ENCODE data around the gene ANTXRL. TPM values are rescaled to one million over a fixed set of nuclear protein-coding genes. Genes with fewer than 3 reads are reported as not detected.

The ANTXRL gene
- polyA plus RNA-seq, 1 of the 3 experiments (the other 2 are of a cell fraction): not detected

DNA sequence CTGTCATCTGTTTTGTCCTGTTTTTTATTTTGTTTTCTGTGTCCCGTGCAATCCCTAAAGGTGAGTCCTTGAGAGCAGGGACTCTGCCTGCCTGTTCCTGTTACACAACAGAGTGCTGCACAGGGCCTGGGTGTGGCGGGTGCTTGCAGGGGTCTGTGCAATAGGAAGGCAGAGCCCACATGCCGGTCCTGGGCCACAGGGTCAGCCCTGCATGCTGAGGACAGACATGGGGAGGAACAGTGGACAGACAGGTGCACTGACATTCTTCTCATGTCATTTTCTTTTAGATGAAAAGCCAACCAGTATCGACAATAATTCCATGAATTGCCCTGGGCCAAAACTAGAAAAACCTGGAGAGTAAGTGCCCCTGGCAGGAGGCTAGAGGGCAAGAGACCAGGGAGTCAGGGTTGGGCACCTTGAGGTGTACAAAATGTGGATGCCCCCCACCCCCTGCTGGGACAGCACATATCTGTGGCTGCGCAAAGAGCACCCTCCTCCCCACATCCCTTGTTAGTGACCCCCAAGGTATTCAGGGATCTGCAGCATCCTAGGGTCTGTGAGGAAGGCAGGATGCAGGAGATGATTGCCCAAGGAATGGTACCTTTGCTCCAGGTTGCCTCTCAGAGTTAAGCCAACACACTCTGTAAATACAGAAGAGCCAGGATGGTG lies 19.9 kb downstream of the ANTXRL start:
- no peak for DNase-seq
- CTCF ChIA-PET: no interaction called here
- WGBS (ENCODE audit: low lambda C conversion rate): 69% methylated on average over 5 of the region's 5 CpGs

DNA sequence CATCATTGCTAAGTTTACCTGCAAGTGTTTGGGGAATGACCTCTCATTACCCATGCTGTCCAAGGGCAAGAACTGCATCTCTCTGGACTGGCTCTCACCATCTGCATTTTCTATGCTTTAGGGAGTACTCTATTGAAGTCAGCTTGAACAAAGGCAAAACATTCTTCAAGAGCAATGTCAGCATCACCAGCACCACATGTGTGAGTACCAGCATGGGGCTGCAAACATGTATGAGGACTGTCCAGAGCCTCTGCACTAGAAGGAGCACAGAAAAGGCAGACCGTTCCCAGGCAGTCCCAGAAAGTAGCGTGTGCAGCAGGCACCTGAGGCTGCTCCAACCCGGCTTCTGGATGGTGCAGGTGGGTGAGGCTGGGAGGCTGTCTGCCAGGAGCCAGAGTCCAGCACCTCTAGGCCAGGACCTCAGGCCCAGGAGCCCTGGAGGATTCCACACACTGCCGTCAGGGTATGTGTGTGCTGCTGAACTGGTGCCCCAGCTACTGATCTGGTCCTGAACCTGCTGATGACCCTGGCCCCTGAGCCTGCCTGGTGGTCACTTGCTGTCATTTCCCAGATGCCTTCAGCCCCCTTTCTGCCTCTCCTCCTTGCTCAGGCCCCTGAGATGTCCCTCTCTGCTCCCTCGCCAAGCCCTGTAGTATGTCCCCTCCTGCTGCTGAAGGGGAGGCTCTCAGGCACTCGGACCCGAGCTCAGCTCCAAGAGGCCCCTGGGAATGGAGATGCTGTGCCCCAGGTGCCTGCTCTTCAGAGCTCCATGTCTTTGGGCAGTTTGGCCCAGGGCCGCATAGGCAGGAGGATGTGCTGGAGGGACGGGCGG lies 20.7 kb downstream of the ANTXRL start:
- WGBS (ENCODE audit: low lambda C conversion rate): 75% methylated on average over 6 of the region's 10 CpGs

More for the DNA sequence above, 19.9 kb downstream of the ANTXRL start:
- H2AFZ ChIP-seq (ENCODE audit: low read depth): no peak overlapping the region
- H3K4me3 ChIP-seq (ENCODE audit: low read depth in 2 of 2, low read length in 1 of 2): no peak overlapping the region
- no peaks in the 10 kb centered on the region for H3K79me2 ChIP-seq (ENCODE audit: insufficient read depth)
- H3K9me3 ChIP-seq: no peaks in the 10 kb centered on the region
- H3K9ac ChIP-seq: no peak overlapping the region
- POLR2A ChIA-PET: no interaction called here
- TF ChIP-seq MXI1 (IDR thresholded peaks at IDR 0.05; ENCODE audit: low read depth, low read length) (no peak), RXRA (IDR thresholded peaks at IDR 0.05; ENCODE audit: borderline replicate concordance, low read depth) (no peak), NRF1 (IDR thresholded peaks at IDR 0.05; ENCODE audit: low read depth, low read length) (no peak), RCOR1 (IDR thresholded peaks at IDR 0.05; ENCODE audit: low read length) (no peak), NFIC (IDR thresholded peaks at IDR 0.05; ENCODE audit: borderline replicate concordance) (no peak)
- TF ChIP-seq, protein P1, sequence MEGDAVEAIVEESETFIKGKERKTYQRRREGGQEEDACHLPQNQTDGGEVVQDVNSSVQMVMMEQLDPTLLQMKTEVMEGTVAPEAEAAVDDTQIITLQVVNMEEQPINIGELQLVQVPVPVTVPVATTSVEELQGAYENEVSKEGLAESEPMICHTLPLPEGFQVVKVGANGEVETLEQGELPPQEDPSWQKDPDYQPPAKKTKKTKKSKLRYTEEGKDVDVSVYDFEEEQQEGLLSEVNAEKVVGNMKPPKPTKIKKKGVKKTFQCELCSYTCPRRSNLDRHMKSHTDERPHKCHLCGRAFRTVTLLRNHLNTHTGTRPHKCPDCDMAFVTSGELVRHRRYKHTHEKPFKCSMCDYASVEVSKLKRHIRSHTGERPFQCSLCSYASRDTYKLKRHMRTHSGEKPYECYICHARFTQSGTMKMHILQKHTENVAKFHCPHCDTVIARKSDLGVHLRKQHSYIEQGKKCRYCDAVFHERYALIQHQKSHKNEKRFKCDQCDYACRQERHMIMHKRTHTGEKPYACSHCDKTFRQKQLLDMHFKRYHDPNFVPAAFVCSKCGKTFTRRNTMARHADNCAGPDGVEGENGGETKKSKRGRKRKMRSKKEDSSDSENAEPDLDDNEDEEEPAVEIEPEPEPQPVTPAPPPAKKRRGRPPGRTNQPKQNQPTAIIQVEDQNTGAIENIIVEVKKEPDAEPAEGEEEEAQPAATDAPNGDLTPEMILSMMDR (IDR thresholded peaks at IDR 0.05): no peak
- no peak overlapping the region for H3K27ac ChIP-seq (ENCODE audit: low read depth in 2 of 2, low read length in 1 of 2)
- H4K20me1 ChIP-seq (ENCODE audit: insufficient read depth): no peaks in the 10 kb centered on the region
- no peak overlapping the region for H3K4me2 ChIP-seq
- no peaks in the 10 kb centered on the region; the same call in 1 of the 2 replicates for H3K27me3 ChIP-seq (ENCODE audit: insufficient read depth)
- H3K4me1 ChIP-seq (ENCODE audit: control insufficient read depth in 1 of 2, insufficient read depth in 2 of 2, low read depth in 1 of 2, low read length in 1 of 2): peaks cover 0 to 4% of the 10 kb centered on the region in 2 experiments; a peak in 1 of 4 replicates
- no peaks in the 10 kb centered on the region for H3K9me2 ChIP-seq
- H3K36me3 ChIP-seq (replicated peaks in 1 of 2; ENCODE audit: control insufficient read depth in 1 of 2, insufficient read depth in 2 of 2, low read length in 1 of 2): no peaks in the 10 kb centered on the region
- no peaks in the 10 kb centered on the region for H3F3A ChIP-seq (replicated peaks; ENCODE audit: insufficient read depth)

More for the DNA sequence above, 20.7 kb downstream of the ANTXRL start:
- H3K79me2 ChIP-seq (ENCODE audit: insufficient read depth): no peaks in the 10 kb centered on the region
- TF ChIP-seq, protein P2, sequence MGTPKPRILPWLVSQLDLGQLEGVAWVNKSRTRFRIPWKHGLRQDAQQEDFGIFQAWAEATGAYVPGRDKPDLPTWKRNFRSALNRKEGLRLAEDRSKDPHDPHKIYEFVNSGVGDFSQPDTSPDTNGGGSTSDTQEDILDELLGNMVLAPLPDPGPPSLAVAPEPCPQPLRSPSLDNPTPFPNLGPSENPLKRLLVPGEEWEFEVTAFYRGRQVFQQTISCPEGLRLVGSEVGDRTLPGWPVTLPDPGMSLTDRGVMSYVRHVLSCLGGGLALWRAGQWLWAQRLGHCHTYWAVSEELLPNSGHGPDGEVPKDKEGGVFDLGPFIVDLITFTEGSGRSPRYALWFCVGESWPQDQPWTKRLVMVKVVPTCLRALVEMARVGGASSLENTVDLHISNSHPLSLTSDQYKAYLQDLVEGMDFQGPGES (IDR thresholded peaks at IDR 0.05; ENCODE audit: low read depth, low read length): no peak
- TF ChIP-seq RXRA (IDR thresholded peaks at IDR 0.05; ENCODE audit: borderline replicate concordance, low read depth): no peak
- no peak for TF ChIP-seq POLR2AphosphoS5 (IDR thresholded peaks at IDR 0.05; ENCODE audit: low read depth, low read length)
- TF ChIP-seq CHD2 (IDR thresholded peaks at IDR 0.05; ENCODE audit: low read length, partially characterized antibody): no peak
- TF ChIP-seq TAF1 (IDR thresholded peaks at IDR 0.05; ENCODE audit: borderline replicate concordance, low read depth, low read length): no peak
- TF ChIP-seq TCF12 (IDR thresholded peaks at IDR 0.05): no peak
- TF ChIP-seq, protein P3, sequence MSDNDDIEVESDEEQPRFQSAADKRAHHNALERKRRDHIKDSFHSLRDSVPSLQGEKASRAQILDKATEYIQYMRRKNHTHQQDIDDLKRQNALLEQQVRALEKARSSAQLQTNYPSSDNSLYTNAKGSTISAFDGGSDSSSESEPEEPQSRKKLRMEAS (IDR thresholded peaks at IDR 0.05; ENCODE audit: low read depth): no peak
- no peaks in the 10 kb centered on the region for H3F3A ChIP-seq (replicated peaks; ENCODE audit: insufficient read depth)
- H2AFZ ChIP-seq (ENCODE audit: low read depth): no peak overlapping the region
- H3K9me3 ChIP-seq: no peaks in the 10 kb centered on the region
- peaks cover 0 to 4% of the 10 kb centered on the region in 2 experiments; a peak in 1 of 4 replicates for H3K4me1 ChIP-seq (ENCODE audit: control insufficient read depth in 1 of 2, insufficient read depth in 2 of 2, low read depth in 1 of 2, low read length in 1 of 2)
- no peak overlapping the region for H3K4me2 ChIP-seq
- no peaks in the 10 kb centered on the region for H3K36me3 ChIP-seq (replicated peaks in 1 of 2; ENCODE audit: control insufficient read depth in 1 of 2, insufficient read depth in 2 of 2, low read length in 1 of 2)
- H3K4me3 ChIP-seq (ENCODE audit: low read depth in 2 of 2, low read length in 1 of 2): no peak overlapping the region
- no peaks in the 10 kb centered on the region; the same call in 1 of the 2 replicates for H3K27me3 ChIP-seq (ENCODE audit: insufficient read depth)
- no peak overlapping the region for H3K9ac ChIP-seq
- ChIA-PET CTCF (no interaction called here), POLR2A (no interaction called here)
- DNase-seq: no peak
- no peaks in the 10 kb centered on the region for H3K9me2 ChIP-seq
- H4K20me1 ChIP-seq (ENCODE audit: insufficient read depth): no peaks in the 10 kb centered on the region
- H3K27ac ChIP-seq (ENCODE audit: low read depth in 2 of 2, low read length in 1 of 2): no peak overlapping the region
